NCI-H1105 (cell line): ENCODE results near the gene STYXL1.

Experiments used
- DNase-seq: peaks from one replicate; lab custom pipeline; 2025; lab: John Stamatoyannopoulos, UW

The STYXL1 gene

GRCh38 chr7:75955331-75955955, 92.4 kb downstream of the STYXL1 start:
- DNase-seq: no peak

- no peak for DNase-seq
Measured at GRCh38 chr7:75953931-75954330, 93.9 kb downstream of the STYXL1 start.

- DNase-seq: no peak
Measured at GRCh38 chr7:75953431-75953830, 94.4 kb downstream of the STYXL1 start.

GRCh38 chr7:75951506-75951905, 96.3 kb downstream of the STYXL1 start:
- no peak for DNase-seq

- no peak for DNase-seq
Measured at GRCh38 chr7:75950111-75950681, 97.6 kb downstream of the STYXL1 start.

- no peak for DNase-seq
Measured at GRCh38 chr7:75948179-75948578, 99.6 kb downstream of the STYXL1 start.
